NCI-H2196 treated with DMSO at 0.1 percent for 48 hours (cell line): Measurements from ENCODE around the gene PDLIM4.

ENCODE experiments used
- DNase-seq: peaks from one replicate; lab custom pipeline; 2025; ENCODE audit not compliant: unreplicated experiment; lab: John Stamatoyannopoulos, UW

PDLIM4 gene

DNA sequence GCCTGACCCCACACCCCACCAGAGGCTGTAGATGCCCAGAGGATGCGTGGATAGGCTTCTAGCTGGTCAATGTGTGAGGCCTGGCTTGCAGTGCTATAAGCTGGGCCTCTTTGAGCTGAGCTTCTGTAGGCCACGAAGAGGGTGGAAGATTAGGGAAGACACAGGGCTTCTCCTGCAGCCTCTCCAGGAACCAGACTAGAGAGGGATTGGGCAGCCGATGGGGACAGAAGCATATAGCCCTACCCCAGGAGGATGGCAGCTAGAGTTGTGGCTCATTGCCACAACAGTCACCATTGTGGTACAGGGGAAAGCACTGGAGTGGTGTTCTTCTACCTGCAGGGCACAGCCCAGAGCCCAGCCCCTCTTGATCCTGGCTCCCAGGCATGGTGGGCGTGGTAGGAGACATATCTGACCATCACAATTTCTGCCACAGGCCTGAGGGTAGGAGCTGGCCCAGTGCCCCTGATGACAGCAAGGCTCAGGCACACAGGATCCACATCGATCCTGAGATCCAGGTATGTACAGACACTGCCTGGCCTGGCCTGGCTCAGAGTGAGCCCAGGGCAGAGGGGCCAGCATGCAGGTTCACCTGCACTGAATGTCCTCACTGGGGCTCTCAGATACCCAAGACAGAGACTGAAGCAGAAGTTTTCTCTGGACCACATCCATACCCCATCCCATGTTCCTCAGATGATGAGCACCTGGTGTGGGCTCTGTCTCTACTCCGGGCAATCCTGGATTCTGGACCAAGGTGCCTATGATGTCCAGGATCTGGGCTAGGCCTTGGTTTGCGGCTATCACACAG is 8.7 kb downstream of the PDLIM4 start:
- DNase-seq = no peak

DNA sequence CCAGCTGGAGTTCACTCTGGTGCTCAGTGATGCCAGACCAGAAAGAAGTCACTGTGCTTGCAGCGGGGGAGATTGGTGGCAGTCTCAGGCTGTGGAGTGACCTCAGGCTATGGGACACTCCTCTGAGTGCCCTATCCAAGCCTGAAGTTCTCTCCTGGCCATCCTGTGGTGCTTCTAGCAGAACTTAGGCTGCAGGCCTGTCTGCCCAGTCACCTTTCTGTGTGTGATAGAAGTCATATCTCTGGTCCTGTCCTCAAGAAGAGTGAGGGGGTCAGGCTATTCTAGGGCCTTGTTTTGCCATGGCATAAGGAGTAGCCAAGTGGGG is 9.3 kb downstream of the PDLIM4 start:
- DNase-seq = no peak

DNA sequence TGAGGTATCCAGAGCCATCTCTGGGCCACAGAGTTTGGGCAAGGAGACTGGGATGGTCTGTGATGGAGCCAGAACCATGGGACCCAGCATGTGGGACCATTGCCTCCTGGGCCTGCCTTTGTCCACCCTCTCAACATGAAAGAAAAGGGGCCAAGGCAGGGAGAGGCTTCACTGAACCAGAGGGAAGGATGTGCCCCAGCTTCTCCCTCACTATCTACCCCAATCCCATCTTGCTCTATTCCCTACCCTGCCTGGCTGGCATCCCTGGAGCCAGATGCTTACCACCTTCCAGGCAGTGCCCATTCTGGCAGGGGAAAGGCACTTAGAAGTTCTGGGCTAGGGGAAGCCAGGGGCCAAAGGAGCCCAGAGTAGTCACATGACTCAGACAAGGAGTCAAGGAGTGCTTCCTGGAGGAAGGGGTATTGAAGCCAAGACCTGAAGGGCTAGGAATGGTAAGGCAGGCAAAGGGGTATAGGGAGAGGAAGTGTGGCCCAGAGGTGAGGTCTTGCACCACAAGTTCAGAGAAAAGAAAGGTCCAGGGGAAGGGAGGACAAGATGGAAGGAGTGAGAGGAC is 9.8 kb downstream of the PDLIM4 start:
- no peak for DNase-seq

DNA sequence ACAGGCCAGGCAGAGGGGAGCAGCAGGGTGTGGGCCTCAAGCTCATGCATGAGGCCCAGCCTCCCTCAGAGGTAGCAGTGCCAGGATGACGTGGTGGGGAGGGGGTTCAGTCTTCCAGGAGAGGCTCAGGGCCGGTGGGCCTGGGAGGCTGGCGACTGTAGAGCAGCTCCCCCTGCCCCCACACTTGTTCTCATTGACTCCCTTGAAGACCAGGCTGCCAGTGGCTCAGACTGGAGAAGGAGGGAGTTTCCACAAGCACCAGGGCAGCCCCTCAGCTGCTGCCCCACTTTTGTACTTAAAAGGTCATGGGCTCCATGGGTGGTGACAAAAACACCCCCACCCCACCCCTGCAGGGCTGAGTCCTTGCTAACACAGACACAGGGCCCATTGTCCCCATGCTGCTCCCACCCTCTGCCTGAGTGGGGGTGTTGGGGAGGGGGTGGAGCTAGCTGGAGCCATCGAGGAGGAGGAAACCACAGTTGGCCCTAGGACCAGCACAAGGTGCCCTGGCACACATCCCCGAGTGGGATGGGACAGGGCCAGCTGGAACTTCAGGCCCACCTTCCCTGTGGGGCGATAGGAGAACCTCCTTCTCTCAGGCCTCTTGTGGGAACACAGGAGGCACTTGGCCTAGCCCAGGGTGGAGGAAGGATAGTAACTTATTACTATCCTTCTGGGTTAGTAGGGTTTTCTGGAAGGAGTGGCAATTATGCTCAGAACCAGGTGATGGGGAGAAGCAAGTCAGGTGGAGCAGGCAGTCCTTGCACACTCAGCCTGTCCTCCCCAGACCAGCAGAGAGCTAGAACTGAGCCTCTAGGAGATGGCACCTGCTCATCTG is 10.7 kb downstream of the PDLIM4 start:
- DNase-seq = no peak

DNA sequence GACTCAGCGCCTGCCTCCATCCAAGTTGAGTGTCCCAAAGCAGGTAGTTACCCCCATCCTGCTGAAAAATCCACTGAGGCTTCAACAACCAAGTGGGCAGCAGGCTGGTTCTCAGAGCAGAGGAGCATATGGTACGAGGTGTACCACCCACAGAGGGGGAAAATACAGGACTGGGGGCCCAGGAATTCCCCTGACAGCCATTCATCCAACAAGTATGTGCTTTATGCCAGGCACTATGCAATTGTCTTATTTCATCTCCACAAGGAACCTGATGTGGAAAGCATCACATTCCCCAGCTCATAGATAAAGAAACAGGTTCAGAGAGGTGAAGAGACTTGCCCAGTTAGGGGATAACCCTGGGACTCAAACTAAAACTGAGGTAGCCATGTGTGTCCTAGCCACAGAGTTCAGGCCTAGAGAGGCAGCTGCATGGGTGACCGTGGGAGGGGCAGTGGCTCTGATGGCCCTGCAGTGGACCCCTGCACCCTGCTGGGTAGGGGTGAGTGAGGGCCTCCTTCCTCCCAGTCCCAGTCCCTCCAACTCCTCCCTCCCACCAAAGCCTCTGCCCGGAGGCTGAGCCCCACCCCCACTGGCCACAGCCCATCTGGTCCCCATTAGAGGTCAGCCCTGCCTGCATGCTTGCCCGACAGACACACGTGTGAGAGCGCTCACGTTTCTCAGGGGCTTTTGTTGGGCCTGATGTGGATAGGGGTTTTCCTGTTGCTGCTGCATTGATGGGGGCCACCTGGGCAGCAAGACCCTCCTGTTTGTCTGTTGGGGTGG is 11.5 kb downstream of the PDLIM4 start:
- DNase-seq = no peak

DNA sequence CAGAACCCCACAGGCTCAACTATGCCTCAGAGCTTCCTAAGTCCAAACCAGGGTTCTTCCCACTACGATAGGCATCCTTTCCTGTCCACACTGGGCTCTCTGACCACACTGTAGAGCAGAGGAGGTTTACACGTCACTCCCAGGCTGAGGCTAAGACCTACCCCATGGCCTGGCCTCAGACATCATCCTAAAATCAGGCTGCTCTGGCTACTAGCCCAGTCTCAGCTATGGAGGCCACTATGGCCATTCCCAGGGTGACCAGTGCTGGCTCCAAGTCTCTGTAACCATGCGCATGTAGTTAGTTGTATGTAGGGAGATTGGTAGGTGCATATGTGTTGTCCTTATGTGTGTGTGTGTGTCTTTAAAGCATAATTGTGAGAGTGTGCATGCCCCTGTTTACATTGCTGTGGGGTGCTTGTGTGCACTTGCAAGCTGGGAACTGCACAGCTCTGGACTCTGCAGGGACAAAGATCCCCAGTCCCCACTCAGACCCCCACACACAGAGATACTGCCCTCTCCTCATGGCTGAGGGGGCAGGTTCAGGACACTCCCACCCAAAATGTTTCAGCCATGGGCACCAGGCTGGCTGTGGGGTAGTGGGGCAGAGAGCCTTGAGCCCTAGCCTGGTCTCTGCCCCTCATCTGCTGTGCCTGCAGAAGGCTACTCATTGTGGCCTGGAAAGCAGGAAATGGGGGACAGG is 12.3 kb downstream of the PDLIM4 start:
- no peak for DNase-seq

DNA sequence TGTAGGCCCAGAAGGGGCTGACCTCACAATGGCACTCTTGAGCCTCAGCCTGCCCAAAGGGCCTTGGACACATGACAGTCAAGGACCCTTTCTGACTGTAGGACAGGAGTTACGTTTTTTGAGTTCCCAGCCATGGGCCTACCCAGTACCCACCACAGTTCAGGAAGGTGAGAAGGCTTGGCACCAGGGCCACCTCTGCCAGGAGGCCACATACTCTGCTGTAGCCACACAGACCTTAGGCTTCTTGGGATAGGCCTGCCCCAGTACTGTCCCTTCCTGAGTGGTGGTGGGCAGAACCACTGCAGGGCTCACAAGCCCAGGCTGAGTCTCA is 12.8 kb downstream of the PDLIM4 start:
- no peak for DNase-seq

DNA sequence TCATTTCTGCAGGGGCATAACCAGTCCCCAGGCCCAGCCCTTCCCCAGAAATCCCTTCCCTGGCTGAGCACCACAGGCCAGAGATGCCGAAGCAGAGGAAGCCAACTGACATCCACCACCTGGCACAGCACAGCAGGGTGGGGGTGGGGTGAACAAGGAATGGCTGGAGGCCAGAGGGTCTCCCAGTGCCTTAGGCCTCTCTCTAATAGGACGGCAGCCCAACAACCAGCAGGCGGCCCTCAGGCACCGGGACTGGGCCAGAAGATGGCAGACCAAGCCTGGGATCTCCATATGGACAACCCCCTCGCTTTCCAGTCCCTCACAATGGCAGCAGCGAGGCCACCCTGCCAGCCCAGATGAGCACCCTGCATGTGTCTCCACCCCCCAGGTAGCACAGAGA is 13.2 kb downstream of the PDLIM4 start:
- no peak for DNase-seq

DNA sequence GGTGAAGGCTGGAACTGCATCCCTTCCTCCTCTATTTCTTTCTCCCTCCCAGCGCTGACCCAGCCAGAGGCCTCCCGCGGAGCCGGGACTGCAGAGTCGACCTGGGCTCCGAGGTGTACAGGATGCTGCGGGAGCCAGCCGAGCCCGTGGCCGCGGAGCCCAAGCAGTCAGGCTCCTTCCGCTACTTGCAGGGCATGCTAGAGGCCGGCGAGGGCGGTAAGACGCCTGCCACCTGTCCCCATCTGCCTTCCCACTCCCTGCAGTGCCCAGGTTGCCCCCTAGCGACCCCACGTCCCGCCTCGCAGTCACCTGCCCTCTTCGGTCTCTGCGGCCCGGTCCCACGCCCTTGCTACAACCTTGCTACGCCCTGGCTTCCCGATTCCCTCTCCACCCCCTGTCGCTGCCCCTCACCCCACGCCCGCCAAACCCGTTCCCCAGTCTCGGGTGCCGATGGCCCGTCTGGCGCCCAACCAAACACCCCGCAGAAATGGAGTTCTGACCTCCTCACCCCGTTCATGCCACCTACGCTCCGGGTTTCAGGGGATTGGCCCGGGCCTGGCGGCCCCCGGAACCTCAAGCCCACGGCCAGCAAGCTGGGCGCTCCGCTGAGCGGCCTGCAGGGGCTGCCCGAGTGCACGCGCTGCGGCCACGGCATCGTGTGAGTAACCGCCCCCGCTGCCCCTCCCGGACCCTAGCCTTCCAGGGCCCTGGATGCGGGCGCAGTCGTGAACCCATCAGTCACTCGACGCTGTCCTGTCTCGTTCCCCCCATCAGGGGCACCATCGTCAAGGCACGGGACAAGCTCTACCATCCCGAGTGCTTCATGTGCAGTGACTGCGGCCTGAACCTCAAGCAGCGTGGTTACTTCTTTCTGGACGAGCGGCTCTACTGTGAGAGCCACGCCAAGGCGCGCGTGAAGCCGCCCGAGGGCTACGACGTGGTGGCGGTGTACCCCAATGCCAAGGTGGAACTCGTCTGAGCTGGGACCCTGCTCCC is 14.1 kb downstream of the PDLIM4 start:
- no peak for DNase-seq

DNA sequence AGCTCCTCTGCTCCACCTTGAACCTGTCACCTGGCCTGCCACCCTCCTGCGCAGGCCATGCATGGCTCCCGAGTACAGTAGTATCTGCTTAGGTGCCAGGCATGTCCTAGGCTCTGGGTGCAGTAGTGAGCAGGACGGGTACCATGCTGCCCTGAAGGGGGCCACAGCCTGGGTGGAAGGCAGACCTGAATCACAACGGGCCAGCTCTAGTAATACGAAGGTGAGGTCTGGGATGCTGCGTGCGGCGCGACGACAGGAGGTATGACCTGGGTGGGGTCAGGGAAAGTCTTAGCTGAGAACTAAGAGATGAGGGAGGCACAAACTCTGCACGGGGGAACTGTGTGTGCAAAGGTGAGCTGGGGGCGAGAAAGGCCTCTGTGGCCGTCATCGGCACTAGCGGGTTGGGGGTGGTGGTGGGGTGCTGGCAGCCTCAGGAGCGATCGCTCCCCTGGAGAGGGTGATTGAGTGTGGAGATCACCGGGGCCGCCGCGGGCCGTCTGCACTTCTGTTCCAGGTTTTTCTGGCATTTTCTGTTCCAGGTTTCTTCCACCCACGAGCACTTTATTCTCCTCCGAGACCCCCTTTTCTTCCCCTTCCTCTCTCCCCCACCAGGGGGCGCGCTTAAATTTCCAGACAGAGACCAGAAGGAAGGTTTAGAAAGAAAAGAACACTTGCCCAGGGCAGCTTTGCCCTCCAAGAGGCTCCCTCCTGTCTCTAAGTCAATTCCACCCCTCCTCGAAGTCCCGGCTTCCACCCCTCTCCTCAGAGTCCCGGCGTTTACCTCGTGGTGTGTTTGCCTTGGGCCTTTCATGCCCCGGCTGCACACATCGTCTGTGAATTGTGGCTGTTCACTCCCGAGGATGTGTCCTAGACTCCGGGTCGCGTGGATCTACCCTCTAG is 15.1 kb downstream of the PDLIM4 start:
- DNase-seq = peak; percentile 13

DNA sequence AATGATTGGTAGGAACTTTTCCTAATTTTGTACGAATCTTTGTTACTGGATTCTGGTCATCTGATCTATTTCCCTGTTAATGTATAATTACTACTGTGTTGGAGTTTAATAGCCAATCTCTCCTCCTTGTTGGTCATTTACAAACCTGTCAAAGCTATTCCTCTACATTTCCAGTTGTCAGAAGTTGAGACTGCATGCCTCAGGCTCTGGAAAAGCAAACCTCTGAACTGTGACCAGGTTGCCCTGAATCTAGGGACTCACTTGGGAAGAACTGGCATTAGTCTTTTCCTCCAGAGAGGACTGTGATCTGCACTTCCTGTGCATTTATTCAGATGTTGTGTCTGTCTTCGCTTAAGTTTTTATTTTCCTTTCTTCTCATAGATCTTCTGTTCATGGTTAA is 16.1 kb downstream of the PDLIM4 start:
- DNase-seq = no peak

DNA sequence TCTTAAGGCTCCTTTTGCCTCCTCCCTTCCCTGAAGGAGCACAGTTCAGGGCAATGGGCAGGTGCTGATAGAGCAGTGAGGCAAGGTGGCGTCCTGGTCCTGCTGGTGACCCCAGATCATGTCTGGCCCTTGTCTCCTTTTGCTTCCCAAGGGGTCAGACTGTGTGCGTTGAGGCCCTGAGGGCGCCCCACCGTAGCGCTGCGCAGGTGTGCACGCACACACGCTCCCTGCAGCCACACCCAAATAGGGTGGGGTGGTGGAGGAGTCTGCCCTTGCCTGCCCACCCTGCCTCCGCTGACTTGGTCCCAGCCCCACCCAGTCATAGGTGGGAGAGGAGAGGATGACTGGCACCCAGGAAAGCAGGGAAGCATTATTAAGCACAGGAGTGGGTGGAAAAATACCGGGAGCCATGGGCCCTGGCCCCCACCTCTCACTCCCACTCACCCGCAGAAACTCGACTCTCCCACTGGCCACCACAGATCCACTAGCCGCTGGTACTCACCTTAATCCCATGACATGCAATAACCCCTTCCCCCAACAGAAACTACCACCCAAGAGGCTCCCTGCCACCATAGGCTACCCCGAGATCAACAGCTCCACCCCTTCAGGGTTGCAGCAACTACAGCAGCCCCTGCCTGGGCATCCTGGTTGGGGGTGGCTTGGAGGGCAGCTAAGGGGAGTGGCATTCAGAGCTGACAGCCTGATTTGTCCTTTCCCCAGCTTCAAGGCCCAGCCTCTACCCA is 16.7 kb downstream of the PDLIM4 start:
- no peak for DNase-seq

DNA sequence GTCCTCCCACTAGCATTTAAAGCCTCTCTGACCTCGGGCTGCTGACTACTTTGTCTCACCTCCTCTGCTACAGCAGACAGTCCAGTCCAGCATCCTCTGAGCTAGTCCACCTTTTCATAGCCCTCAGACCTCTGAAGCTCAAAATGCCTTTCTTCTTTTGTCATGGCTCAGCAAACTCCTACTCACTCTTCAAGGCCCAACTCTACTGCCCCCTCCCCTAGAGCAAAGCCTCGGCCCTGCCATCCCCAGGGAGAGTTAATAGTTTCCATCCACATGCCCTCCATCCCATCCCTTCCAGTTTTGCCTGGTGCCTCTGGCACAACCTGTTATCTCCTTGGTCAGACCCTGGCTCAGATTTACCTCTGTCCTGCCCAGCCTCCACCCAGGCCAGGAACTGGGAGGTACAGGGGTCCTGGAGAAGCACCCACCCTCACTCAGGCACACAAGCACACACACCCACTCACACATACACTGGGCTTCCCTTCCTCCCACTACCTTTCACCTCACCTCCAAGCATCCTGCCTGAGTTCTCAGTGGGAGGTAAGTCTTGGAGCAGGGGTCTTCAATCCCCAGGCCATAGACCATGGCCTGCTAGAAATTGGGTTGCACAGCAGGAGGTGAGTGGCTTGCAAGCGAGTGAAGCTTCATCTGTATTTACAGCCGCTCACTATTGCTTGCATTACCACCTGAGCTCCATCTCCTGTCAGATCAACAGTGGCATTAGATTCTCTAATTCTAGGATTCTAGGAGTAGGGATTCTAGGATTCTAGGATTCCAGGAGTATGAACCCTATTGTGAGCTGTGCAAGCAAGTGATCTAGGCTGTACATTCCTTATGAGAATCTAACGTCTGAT is 18.1 kb downstream of the PDLIM4 start:
- no peak for DNase-seq

DNA sequence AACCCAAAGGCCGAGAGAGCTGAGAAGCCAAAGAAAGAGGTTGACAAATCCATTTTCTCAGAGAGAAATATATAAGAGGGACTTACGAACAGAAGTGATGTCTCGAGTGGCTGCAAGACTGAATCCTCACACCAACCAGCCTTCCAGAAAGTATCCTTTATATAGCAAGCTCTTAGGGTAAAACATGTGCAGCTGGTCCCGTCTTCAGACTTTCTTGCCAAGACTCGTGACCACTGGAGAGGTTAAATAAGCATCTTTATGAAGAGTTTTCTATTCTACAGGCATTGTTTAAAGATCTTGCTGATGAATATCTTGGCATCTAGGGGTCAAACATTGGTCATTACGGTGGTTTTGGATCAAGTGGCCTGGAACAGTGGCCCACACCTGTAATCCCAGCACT is 19.8 kb downstream of the PDLIM4 start:
- no peak for DNase-seq

DNA sequence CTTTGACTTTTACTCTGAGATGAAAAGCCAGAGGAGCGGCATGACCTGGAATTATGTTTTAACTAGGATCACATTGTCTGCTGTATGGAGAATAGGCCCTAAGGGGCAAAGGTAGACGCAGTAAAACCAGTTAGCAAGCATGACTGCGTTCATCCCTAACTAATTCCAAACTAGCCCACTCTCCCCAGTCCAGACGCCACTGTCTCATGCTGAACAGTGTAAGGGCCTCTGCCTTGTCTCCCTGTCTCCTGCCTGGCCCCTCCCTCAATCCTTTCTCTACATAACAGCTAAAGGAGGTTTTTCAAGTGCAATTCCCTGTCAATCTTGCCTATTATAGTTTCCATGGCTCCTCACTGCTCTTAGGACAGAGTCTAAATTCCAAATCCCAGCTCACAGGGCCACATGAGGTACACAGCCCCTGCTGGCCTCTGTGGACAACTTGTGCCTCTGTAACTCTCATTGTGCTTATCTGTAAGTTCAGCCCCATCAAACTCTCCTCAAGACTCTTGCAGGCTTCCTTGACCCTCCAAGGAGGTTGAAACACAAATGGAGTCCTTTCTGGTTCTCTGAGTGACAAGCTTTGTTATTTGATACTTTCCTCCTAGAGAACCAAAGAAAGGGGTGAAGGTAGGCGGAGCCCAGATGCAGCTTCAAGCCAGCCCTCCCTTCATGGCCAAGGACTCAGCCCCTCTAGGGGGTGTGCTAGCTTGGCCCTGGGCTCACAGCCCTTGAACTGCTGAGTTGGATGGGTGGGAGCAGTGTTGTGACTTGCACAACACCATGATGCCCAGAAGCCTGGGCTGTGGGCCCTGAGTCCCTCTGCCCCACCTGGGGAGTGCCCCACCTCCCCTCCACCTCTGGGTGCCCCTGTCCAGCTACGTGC is 20.7 kb downstream of the PDLIM4 start:
- DNase-seq = no peak

DNA sequence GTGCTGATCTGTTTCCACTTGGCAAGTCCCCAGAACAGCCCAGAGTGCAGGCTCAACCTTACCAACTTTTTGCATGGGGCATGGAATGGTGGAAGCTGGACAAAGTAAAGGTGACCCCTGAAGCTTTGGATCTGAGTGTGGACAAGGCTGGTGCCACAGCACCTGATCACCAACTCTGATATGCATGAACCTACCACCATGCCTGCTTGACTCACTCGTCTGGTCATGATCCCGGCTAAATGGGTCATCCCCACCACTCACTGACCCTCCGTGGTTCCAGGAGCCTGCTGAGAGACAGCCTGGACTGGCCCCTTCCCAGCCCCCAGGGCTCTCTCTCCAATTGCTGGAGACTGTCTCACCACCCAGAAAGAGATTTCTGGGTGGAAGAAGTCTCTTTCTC is 22.3 kb downstream of the PDLIM4 start:
- no peak for DNase-seq
